Measurements from ENCODE around the gene TIMM23.
"Not testable (repeated sequence)": the region's sequence is repeated elsewhere in the genome, so short reads cannot be mapped to it uniquely, and the experiment has no call there.

DNA sequence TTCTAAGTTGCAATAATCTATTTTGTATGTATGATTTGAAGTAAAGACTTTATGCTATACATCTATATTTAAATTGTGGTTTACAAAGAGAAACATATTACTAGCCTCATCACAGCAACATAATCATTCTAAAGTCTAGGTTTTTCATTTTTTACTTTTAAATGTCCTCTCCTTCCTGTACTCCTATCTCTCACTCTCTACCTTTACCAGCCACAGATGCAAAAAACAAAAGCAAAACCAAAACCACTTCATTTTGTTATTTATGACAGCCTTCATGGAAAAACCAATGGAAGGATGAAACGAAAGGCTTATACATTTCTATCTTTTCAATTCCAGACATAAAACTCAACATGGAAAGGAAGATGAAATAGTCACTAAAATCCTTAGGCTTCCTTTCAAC, 31.1 kb upstream of the TIMM23 start:
- TF ChIP-seq, protein P1, sequence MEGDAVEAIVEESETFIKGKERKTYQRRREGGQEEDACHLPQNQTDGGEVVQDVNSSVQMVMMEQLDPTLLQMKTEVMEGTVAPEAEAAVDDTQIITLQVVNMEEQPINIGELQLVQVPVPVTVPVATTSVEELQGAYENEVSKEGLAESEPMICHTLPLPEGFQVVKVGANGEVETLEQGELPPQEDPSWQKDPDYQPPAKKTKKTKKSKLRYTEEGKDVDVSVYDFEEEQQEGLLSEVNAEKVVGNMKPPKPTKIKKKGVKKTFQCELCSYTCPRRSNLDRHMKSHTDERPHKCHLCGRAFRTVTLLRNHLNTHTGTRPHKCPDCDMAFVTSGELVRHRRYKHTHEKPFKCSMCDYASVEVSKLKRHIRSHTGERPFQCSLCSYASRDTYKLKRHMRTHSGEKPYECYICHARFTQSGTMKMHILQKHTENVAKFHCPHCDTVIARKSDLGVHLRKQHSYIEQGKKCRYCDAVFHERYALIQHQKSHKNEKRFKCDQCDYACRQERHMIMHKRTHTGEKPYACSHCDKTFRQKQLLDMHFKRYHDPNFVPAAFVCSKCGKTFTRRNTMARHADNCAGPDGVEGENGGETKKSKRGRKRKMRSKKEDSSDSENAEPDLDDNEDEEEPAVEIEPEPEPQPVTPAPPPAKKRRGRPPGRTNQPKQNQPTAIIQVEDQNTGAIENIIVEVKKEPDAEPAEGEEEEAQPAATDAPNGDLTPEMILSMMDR (IDR thresholded peaks at IDR 0.05), result not testable (repeated sequence)
- not testable (repeated sequence) for TF ChIP-seq POLR2A (IDR thresholded peaks at IDR 0.05)

Data from Peyer's patch (tissue), 4 donors.